HG03135 (cell line): ENCODE data around the gene CHST4.
A peak's percentile ranks its signal among the peaks of the same experiment; 100 is the strongest.
"Not testable (repeated sequence)": the region's sequence is repeated elsewhere in the genome, so short reads cannot be mapped to it uniquely, and the experiment has no call there.

Experiments
- ATAC-seq: cut with Tn5 transposase; IDR thresholded peaks from one replicate; pipeline ENCODE4 v1.9.1; 2021; ENCODE audit warnings: mild to moderate bottlenecking, moderate library complexity; ENCODE audit not compliant: unreplicated experiment

The CHST4 gene

GRCh38 chr16:71520550-71520949 is 5.7 kb upstream of the CHST4 start:
- no peak for ATAC-seq

GRCh38 chr16:71524566-71525553 is 1.4 kb upstream of the CHST4 start:
- no peak for ATAC-seq

- ATAC-seq, result no peak
These were observed 2.0 kb downstream of the CHST4 start for GRCh38 chr16:71528257-71528656.

GRCh38 chr16:71528863-71529262 is 2.6 kb downstream of the CHST4 start:
- ATAC-seq, result no peak

- ATAC-seq, result no peak
These were observed 6.1 kb downstream of the CHST4 start for GRCh38 chr16:71532366-71532765.

- no peak for ATAC-seq
These were observed 10.7 kb downstream of the CHST4 start for GRCh38 chr16:71536752-71537499.

GRCh38 chr16:71537643-71538042 is 11.4 kb downstream of the CHST4 start:
- ATAC-seq, result no peak

- no peak for ATAC-seq
These were observed 16.2 kb downstream of the CHST4 start for GRCh38 chr16:71542377-71542776.

GRCh38 chr16:71547168-71547567 is 20.9 kb downstream of the CHST4 start:
- no peak for ATAC-seq

- ATAC-seq, result no peak
These were observed 26.7 kb downstream of the CHST4 start for GRCh38 chr16:71552698-71553503.

- no peak for ATAC-seq
These were observed 29.1 kb downstream of the CHST4 start for GRCh38 chr16:71555230-71555891.

- ATAC-seq, result no peak
These were observed 31.1 kb downstream of the CHST4 start for GRCh38 chr16:71557299-71557698.

GRCh38 chr16:71557954-71558582 is 31.8 kb downstream of the CHST4 start:
- no peak for ATAC-seq

- ATAC-seq, result no peak
These were observed 33.6 kb downstream of the CHST4 start for GRCh38 chr16:71559855-71560254.

GRCh38 chr16:71561886-71562285 is 35.7 kb downstream of the CHST4 start:
- ATAC-seq, result not testable (repeated sequence)

GRCh38 chr16:71562552-71562951 is 36.3 kb downstream of the CHST4 start:
- no peak for ATAC-seq

- peak; percentile 88 for ATAC-seq
These were observed 38.2 kb downstream of the CHST4 start for GRCh38 chr16:71564335-71564967.

GRCh38 chr16:71565812-71566700 is 39.8 kb downstream of the CHST4 start:
- no peak for ATAC-seq

GRCh38 chr16:71567931-71568330 is 41.7 kb downstream of the CHST4 start:
- ATAC-seq, result no peak
